Measurements from ENCODE around the gene RAB1B.

DNA sequence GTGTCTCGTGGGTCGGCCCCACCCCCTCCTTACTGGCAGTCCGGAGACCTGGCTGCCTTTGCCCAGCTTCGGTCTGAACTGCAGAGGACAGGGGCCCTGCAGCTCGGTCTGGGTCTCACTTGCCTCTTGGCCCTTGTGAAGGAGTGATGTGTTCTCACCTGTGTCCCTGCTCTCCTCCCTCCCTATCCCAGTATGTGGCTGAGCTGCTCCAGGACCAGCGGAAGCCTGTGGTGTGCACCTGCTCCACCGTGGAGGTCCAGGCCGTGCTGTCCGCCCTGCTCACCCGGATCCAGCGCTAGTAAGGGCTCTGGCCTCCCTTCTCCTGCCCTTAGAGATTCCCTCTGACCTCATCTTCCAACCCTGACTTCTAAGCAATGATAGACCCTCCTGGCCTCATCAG, 35.7 kb upstream of the RAB1B start:
- TF ChIP-seq FOXK2 (IDR thresholded peaks at IDR 0.05) (no peak), FOXM1 (IDR thresholded peaks at IDR 0.05; ENCODE audit: borderline replicate concordance) (no peak), L3MBTL2 (conservative IDR thresholded peaks at IDR 0.05) (no peak)
